Sigmoid colon (tissue), 7 donors: Measurements from ENCODE around the gene PRKAG3. TPM values are rescaled to one million over a fixed set of nuclear protein-coding genes. Genes with fewer than 3 reads are reported as not detected.

Source experiments
- DNase-seq: peaks from one replicate; pipeline ENCODE4 v3.0.0-alpha.2; 2019
- H3K27ac ChIP-seq, 4 donors: fragments of 200-600 bp; sonication (generic); one replicate each; pipeline ENCODE4 v1.5.1; 2016 to 2019; ENCODE audit warnings: mild to moderate bottlenecking in 1 of 4
- H3K27me3 ChIP-seq, 3 donors: fragments of 200-600 bp; sonication (generic); one replicate each; pipeline ENCODE4 v1.5.1; 2019; ENCODE audit warnings: mild to moderate bottlenecking in 1 of 3
- H3K36me3 ChIP-seq, 4 donors: fragments of 200-600 bp; sonication (generic); one replicate each; pipeline ENCODE4 v1.5.1; 2016 to 2019
- H3K4me1 ChIP-seq, 4 donors: fragments of 200-600 bp; sonication (generic); one replicate each; pipeline ENCODE4 v1.5.1; 2017 to 2019
- H3K4me3 ChIP-seq, 4 donors: fragments of 200-600 bp; sonication (generic); one replicate each; pipeline ENCODE4 v1.5.1; 2017 to 2019; ENCODE audit warnings: mild to moderate bottlenecking in 2 of 4, moderate library complexity in 1 of 4
- H3K9me3 ChIP-seq, 4 donors: fragments of 200-600 bp in 3 of 4; sonication (generic) in 3 of 4; one replicate each; pipeline versions ENCODE4 v1.5.1 to v1.6.1; 2013 to 2019
- CTCF ChIP-seq, 4 experiments: fragments of 450-650 bp in 3 of 4; fragments of 200-600 bp in 1 of 4; IDR thresholded peaks; one replicate each; pipeline ENCODE4 v1.5.1; 2016 to 2019; ENCODE audit warnings: antibody characterized with exemption in 4 of 4, mild to moderate bottlenecking in 3 of 4, moderate library complexity in 2 of 4
- EP300 ChIP-seq, 4 donors: sonication (generic); formaldehyde crosslinking; IDR thresholded peaks; one replicate each; pipeline ENCODE4 v1.6.1; 2017; ENCODE audit warnings: antibody characterized with exemption in 4 of 4
- POLR2A ChIP-seq, 2 donors: fragments of 450-650 bp; IDR thresholded peaks; one replicate each; pipeline ENCODE4 v1.6.1; 2016; ENCODE audit warnings: antibody characterized with exemption in 2 of 2, mild to moderate bottlenecking in 2 of 2, moderate library complexity in 2 of 2
- POLR2AphosphoS5 ChIP-seq, 4 donors: sonication (generic); formaldehyde crosslinking; IDR thresholded peaks; one replicate each; pipeline ENCODE4 v1.6.1; 2017; ENCODE audit warnings: antibody characterized with exemption in 4 of 4
- whole genome bisulfite sequencing, 2 donors: extraction: QIAGEN DNeasy Blood & Tissue Kit; methylation state at CpG; one replicate each; pipeline ENCODE4 v1.1.7; 2013; 5-methylcytosine and 5-hydroxymethylcytosine counted together
- intact Hi-C: fragments of 100-400 bp; cut with DNase I; formaldehyde crosslinking; loops from one replicate; pipeline ENCODE4 v1.15.1; 2023
- polyA plus RNA-seq, 3 donors: library from polyadenylated mRNA; stranded (reverse); fragments of 200-250 nt; gene quantifications; one replicate each; pipeline ENCODE4 v1.2.3, GENCODE V29; 2013
- total RNA-seq, 4 donors: library from RNA; depleted of rRNA; stranded (reverse); fragments of >200 nt; gene quantifications; one replicate each; pipeline ENCODE4 v1.1.0, GENCODE V29; 2016
- donor health status: healthy with polysubstance abuse.
- donor health status: Bipolar disorder and iron deficiency.
- donor health status: healthy.

PRKAG3 gene
- total and polyA plus RNA-seq, 7 donors, result not detected

GRCh38 chr2:218826791-218827190 lies 4.8 kb downstream of the PRKAG3 start:
- DNase-seq, result no peak
- intact Hi-C loops, result no loop called here
- H3K27ac ChIP-seq, result no peak overlapping the region
- no peaks in the 10 kb centered on the region for H3K36me3 ChIP-seq
- H3K4me1 ChIP-seq, result no peaks in the 10 kb centered on the region
- TF ChIP-seq CTCF (IDR thresholded peaks at IDR 0.05), result no peak
- no peak for TF ChIP-seq EP300 (IDR thresholded peaks at IDR 0.05)
- no peak for TF ChIP-seq POLR2AphosphoS5 (IDR thresholded peaks at IDR 0.05)
- no peak for TF ChIP-seq POLR2A (IDR thresholded peaks at IDR 0.05)
- 88 to 89% methylated on average over 10 of the region's 10 CpGs for WGBS, 2 donors
- no peaks in the 10 kb centered on the region for H3K9me3 ChIP-seq
- H3K27me3 ChIP-seq, result peaks cover 0 to 10% (median 0%) of the 10 kb centered on the region in 3 donors
- H3K4me3 ChIP-seq, result no peak overlapping the region

GRCh38 chr2:218824004-218824403 lies 7.6 kb downstream of the PRKAG3 start:
- H3K36me3 ChIP-seq, result peaks cover 0 to 11% (median 0%) of the 10 kb centered on the region in 4 donors
- H3K9me3 ChIP-seq, result no peaks in the 10 kb centered on the region
- intact Hi-C loops, result no loop called here
- TF ChIP-seq CTCF (IDR thresholded peaks at IDR 0.05) (no peak), POLR2AphosphoS5 (IDR thresholded peaks at IDR 0.05) (no peak), EP300 (IDR thresholded peaks at IDR 0.05) (no peak), POLR2A (IDR thresholded peaks at IDR 0.05) (no peak)
- no peak overlapping the region for H3K4me3 ChIP-seq
- H3K27ac ChIP-seq, result no peak overlapping the region
- WGBS, 2 donors, result 87 to 92% methylated on average over 7 of the region's 7 CpGs
- no peaks in the 10 kb centered on the region for H3K27me3 ChIP-seq
- no peak for DNase-seq
- H3K4me1 ChIP-seq, result no peaks in the 10 kb centered on the region

- intact Hi-C loops, result no loop called here
- peaks cover 0 to 18% (median 4%) of the 10 kb centered on the region in 4 donors for H3K36me3 ChIP-seq
- H3K27me3 ChIP-seq, result no peaks in the 10 kb centered on the region
- H3K4me3 ChIP-seq, result no peak overlapping the region
- H3K4me1 ChIP-seq, result no peaks in the 10 kb centered on the region
- H3K27ac ChIP-seq, result no peak overlapping the region
- TF ChIP-seq EP300 (IDR thresholded peaks at IDR 0.05) (no peak), CTCF (IDR thresholded peaks at IDR 0.05) (no peak), POLR2AphosphoS5 (IDR thresholded peaks at IDR 0.05) (no peak), POLR2A (IDR thresholded peaks at IDR 0.05) (no peak)
- no peaks in the 10 kb centered on the region for H3K9me3 ChIP-seq
- WGBS, 2 donors, result 80 to 82% methylated on average over 9 of the region's 9 CpGs
- no peak for DNase-seq
Observed at GRCh38 chr2:218823196-218823855, 8.3 kb downstream of the PRKAG3 start.

- WGBS, 2 donors, result 82 to 83% methylated on average over 7 of the region's 7 CpGs
- Histone ChIP-seq H3K27me3 (no peaks in the 10 kb centered on the region), H3K4me3 (no peak overlapping the region), H3K4me1 (no peaks in the 10 kb centered on the region), H3K36me3 (peaks cover 0 to 21% (median 7%) of the 10 kb centered on the region in 4 donors), H3K27ac (no peak overlapping the region), H3K9me3 (no peaks in the 10 kb centered on the region)
- no peak for DNase-seq
- no peak for TF ChIP-seq POLR2A (IDR thresholded peaks at IDR 0.05)
- TF ChIP-seq CTCF (IDR thresholded peaks at IDR 0.05), result no peak
- TF ChIP-seq POLR2AphosphoS5 (IDR thresholded peaks at IDR 0.05), result no peak
- no peak for TF ChIP-seq EP300 (IDR thresholded peaks at IDR 0.05)
- intact Hi-C loops, result no loop called here
Observed at GRCh38 chr2:218822622-218823021, 9.0 kb downstream of the PRKAG3 start.
